SH-SY5Y (cell line): ENCODE results near the gene MAN2B2.

Experiments
- GATA2 ChIP-seq: IDR thresholded peaks from 2 replicates; pipeline ENCODE4 v1.6.1; 2011; ENCODE audit warnings: mild to moderate bottlenecking, low read depth, low read length
- GATA3 ChIP-seq: IDR thresholded peaks from 2 replicates; pipeline ENCODE4 v1.6.1; 2011; ENCODE audit warnings: low read depth, mild to moderate bottlenecking, low read length, moderate library complexity

The MAN2B2 gene

GRCh38 chr4:6592804-6593563 is 18.0 kb downstream of the MAN2B2 start:
- no peak for TF ChIP-seq GATA3
- no peak for TF ChIP-seq GATA2

- no peak for TF ChIP-seq GATA2
Measured at GRCh38 chr4:6594341-6594740, 19.4 kb downstream of the MAN2B2 start.

- TF ChIP-seq GATA3 (no peak), GATA2 (no peak)
Measured at GRCh38 chr4:6594826-6595355, 19.9 kb downstream of the MAN2B2 start.

GRCh38 chr4:6595897-6596537 is 21.0 kb downstream of the MAN2B2 start:
- no peak for TF ChIP-seq GATA2
- no peak for TF ChIP-seq GATA3

GRCh38 chr4:6596948-6597347 is 22.0 kb downstream of the MAN2B2 start:
- TF ChIP-seq GATA3: no peak

GRCh38 chr4:6598127-6598526 is 23.1 kb downstream of the MAN2B2 start:
- TF ChIP-seq GATA3 (no peak), GATA2 (no peak)

- no peak for TF ChIP-seq GATA2
- no peak for TF ChIP-seq GATA3
Measured at GRCh38 chr4:6598641-6599040, 23.7 kb downstream of the MAN2B2 start.

GRCh38 chr4:6601661-6602250 is 26.8 kb downstream of the MAN2B2 start:
- TF ChIP-seq GATA2 (no peak), GATA3 (no peak)

GRCh38 chr4:6602289-6602688 is 27.3 kb downstream of the MAN2B2 start:
- no peak for TF ChIP-seq GATA3
- TF ChIP-seq GATA2: no peak

GRCh38 chr4:6603128-6603527 is 28.1 kb downstream of the MAN2B2 start:
- TF ChIP-seq GATA3 (no peak), GATA2 (no peak)

- TF ChIP-seq GATA3 (no peak), GATA2 (no peak)
Measured at GRCh38 chr4:6605114-6605513, 30.1 kb downstream of the MAN2B2 start.

- no peak for TF ChIP-seq GATA3
- no peak for TF ChIP-seq GATA2
Measured at GRCh38 chr4:6605605-6606004, 30.6 kb downstream of the MAN2B2 start.

- TF ChIP-seq GATA3 (no peak), GATA2 (no peak)
Measured at GRCh38 chr4:6606465-6607235, 31.7 kb downstream of the MAN2B2 start.
